H1 (cell line): ENCODE data around the gene ERC1. TPM values are rescaled to one million over a fixed set of nuclear protein-coding genes. Genes with fewer than 3 reads are reported as not detected.

Source experiments
- CHD2 ChIP-seq: IDR thresholded peaks from 2 replicates; pipeline ENCODE4 v1.6.1; 2012; ENCODE audit warnings: low read length, improper control_type of control experiment
- CHD7 ChIP-seq: fragments of 300-600 bp; sonication (generic); IDR thresholded peaks from 2 replicates; pipeline ENCODE4 v1.7.1; 2012; ENCODE audit warnings: low read length, moderate library complexity, mild to moderate bottlenecking, inconsistent platforms; ENCODE audit not compliant: insufficient replicate concordance
- E2F6 ChIP-seq: IDR thresholded peaks from 2 replicates; pipeline ENCODE4 v1.6.1; 2012; ENCODE audit warnings: inconsistent platforms
- POU5F1 ChIP-seq: IDR thresholded peaks from 2 replicates; pipeline ENCODE4 v1.6.1; 2011; ENCODE audit warnings: low read depth, mild to moderate bottlenecking, low read length, moderate library complexity
- RFX5 ChIP-seq: IDR thresholded peaks from 2 replicates; pipeline ENCODE4 v1.6.1; 2011; ENCODE audit warnings: low read depth, low read length, improper control_type of control experiment, borderline replicate concordance
- RXRA ChIP-seq: IDR thresholded peaks from 2 replicates; pipeline ENCODE4 v1.6.1; 2011; ENCODE audit warnings: low read depth, mild to moderate bottlenecking, low read length, moderate library complexity; ENCODE audit not compliant: insufficient read depth
- SIX5 ChIP-seq: IDR thresholded peaks from 2 replicates; pipeline ENCODE4 v1.6.1; 2011; ENCODE audit warnings: mild to moderate bottlenecking, low read depth, low read length
- polyA plus RNA-seq, 7 experiments: library from polyadenylated mRNA; depleted of rRNA in 3 of 7; stranded (reverse) in 5 of 7; unstranded in 2 of 7; fragments of >200 nt in 5 of 7; fragments of 200-250 nt in 2 of 7; gene quantifications; 1 replicate in 5 of 7; 2 replicates in 1 of 7; 4 replicates in 1 of 7; pipeline versions ENCODE4 v1.2.1 to v1.2.3, GENCODE V29; 2011 to 2013; ENCODE audit warnings: missing spikeins in 2 of 7, mixed read lengths in 2 of 7
- total RNA-seq: library from RNA; stranded (reverse); fragmentation: NEBNext Ultra II Directional; extraction: Animal tissue kit (Norgen Biotek cat#: 25700); gene quantifications from 2 replicates; pipeline ENCODE4 v1.2.1, GENCODE V29; 2021

The ERC1 gene
- total and polyA plus RNA-seq, 2 of the 8 experiments (the other 6 are each of a cell fraction or from before 2014, with no cell fraction given), result 7.8 to 45.7 TPM

GRCh38 chr12:1501001-1501400 lies 510.0 kb downstream of the ERC1 start (continued):
- TF ChIP-seq CHD7, result no peak
- TF ChIP-seq RFX5, result no peak
- TF ChIP-seq SIX5, result no peak
- TF ChIP-seq RXRA, result no peak
- TF ChIP-seq E2F6, result no peak
- TF ChIP-seq POU5F1, result no peak
- TF ChIP-seq CHD2, result no peak
